GM12891 (cell line): ENCODE data around the gene ANXA7.

Source experiments
- POLR2A ChIP-seq: IDR thresholded peaks from 2 replicates; pipeline ENCODE4 v1.6.1; 2011; ENCODE audit warnings: low read depth, low read length, control low read depth
- POLR2AphosphoS5 ChIP-seq: IDR thresholded peaks from 2 replicates; pipeline ENCODE4 v1.6.1; 2011; ENCODE audit warnings: low read depth, low read length, control low read depth
- TAF1 ChIP-seq: IDR thresholded peaks from 2 replicates; pipeline ENCODE4 v1.6.1; 2011; ENCODE audit warnings: low read depth, low read length, control low read depth

GRCh38 chr10:73401636-73402035 lies 12.2 kb downstream of the ANXA7 start:
- no peak for TF ChIP-seq POLR2A
- no peak for TF ChIP-seq POLR2AphosphoS5
- TF ChIP-seq TAF1: no peak
